Spinal cord (tissue), 10 donors: Measurements from ENCODE around the gene RAB17. TPM values are rescaled to one million over a fixed set of nuclear protein-coding genes. Genes with fewer than 3 reads are reported as not detected.

ENCODE experiments used
- DNase-seq, 6 donors: peaks; one replicate each; pipeline versions ENCODE4 v3.0.0 to v3.0.0-alpha.2; 2013 to 2015; ENCODE audit warnings: low spot score in 6 of 6, low read depth in 4 of 6
- H3K27ac ChIP-seq: one replicate; pipeline ENCODE4 v1.5.1; 2013; ENCODE audit warnings: low read depth, low read length, control low read depth
- H3K27me3 ChIP-seq: one replicate; pipeline ENCODE4 v1.6.1; 2013; ENCODE audit warnings: low read length; ENCODE audit not compliant: control insufficient read depth, insufficient read depth
- H3K36me3 ChIP-seq: one replicate; pipeline ENCODE4 v1.6.1; 2013; ENCODE audit warnings: low read length; ENCODE audit not compliant: control insufficient read depth, insufficient read depth
- H3K4me1 ChIP-seq: one replicate; pipeline ENCODE4 v1.6.1; 2013; ENCODE audit warnings: low read length; ENCODE audit not compliant: control insufficient read depth, insufficient read depth
- H3K4me3 ChIP-seq: one replicate; pipeline ENCODE4 v1.5.1; 2013; ENCODE audit warnings: low read depth, low read length, control low read depth
- H3K9me3 ChIP-seq: one replicate; pipeline ENCODE4 v1.6.1; 2013; ENCODE audit warnings: low read length; ENCODE audit not compliant: control insufficient read depth, insufficient read depth
- WGBS: methylation state at CpG from one replicate; pipeline ENCODE4 v1.1.5; 2013; ENCODE audit warnings: missing lambda C conversion rate; ENCODE audit not compliant: insufficient coverage; 5-methylcytosine and 5-hydroxymethylcytosine counted together
- polyA plus RNA-seq, 2 donors: library from polyadenylated mRNA; unstranded; fragments of 120-200 nt; gene quantifications; one replicate each; pipeline ENCODE4 v1.2.1, GENCODE V29; 2013; ENCODE audit not compliant: insufficient read length in 2 of 2
- total RNA-seq, 2 donors: library from RNA; depleted of rRNA in 1 of 2; stranded (reverse); fragments of 120-200 nt in 1 of 2; fragments of >200 nt in 1 of 2; gene quantifications; one replicate each; pipeline versions ENCODE4 v1.2.3 to v1.2.4, GENCODE V29; 2013 to 2014
- donor health status: healthy.

RAB17 gene
- total and polyA plus RNA-seq, 4 donors: 0.38 to 4.2 (median 1.9) TPM

DNA sequence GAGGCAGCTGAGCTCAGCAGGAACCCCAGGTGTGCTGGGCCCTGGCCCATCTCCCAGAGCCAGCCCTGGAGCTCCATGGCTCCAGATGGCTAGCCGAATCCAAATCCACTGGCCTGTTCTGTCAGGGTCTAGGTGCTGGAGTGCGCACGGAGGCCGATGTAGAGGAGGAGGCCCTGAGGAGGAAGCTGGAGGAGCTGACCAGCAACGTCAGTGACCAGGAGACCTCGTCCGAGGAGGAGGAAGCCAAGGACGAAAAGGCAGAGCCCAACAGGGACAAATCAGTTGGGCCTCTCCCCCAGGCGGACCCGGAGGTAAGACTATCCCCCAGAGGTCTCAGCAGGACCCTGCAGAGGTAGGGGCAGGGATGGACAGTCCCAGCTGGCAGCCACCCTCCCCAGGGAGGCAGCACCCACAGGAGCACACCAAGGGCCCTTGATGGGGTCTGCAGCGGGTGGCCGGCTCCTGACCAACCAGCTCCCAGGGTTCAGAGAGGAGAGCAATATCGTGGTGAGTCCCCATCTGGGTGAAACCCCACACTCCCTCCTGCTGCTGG, 50.2 kb downstream of the RAB17 start:
- DNase-seq: no peak
- Histone ChIP-seq H3K27me3 (no peaks in the 10 kb centered on the region), H3K9me3 (no peaks in the 10 kb centered on the region), H3K36me3 (no peaks in the 10 kb centered on the region), H3K27ac (no peak overlapping the region), H3K4me1 (peaks cover 14% of the 10 kb centered on the region), H3K4me3 (no peak overlapping the region)
- WGBS: 91% methylated on average over 12 of the region's 13 CpGs

DNA sequence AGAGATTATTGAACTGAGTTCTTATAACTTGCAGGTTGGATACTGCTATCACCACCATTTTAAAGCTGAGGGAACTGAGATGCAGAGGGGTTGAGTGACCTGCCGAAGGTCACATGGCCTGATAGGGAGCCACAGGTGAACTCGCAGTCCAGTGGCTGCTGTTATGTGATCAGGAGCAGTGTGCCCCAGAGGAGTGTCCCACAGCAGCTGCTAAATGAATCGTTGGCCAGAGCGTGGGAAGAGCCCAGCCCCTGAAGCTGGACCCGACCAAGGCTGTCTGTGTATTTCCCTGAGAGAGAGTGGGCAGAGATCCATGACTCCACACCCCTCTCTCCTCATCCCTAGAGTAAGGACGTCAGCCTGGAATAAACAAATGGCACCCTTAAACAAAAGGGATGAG, 50.9 kb downstream of the RAB17 start:
- DNase-seq: no peak
- 75% methylated on average over 3 of the region's 6 CpGs for WGBS
- no peaks in the 10 kb centered on the region for H3K27me3 ChIP-seq
- H3K27ac ChIP-seq: no peak overlapping the region
- no peaks in the 10 kb centered on the region for H3K36me3 ChIP-seq
- H3K4me1 ChIP-seq: peaks cover 14% of the 10 kb centered on the region
- no peaks in the 10 kb centered on the region for H3K9me3 ChIP-seq
- no peak overlapping the region for H3K4me3 ChIP-seq

DNA sequence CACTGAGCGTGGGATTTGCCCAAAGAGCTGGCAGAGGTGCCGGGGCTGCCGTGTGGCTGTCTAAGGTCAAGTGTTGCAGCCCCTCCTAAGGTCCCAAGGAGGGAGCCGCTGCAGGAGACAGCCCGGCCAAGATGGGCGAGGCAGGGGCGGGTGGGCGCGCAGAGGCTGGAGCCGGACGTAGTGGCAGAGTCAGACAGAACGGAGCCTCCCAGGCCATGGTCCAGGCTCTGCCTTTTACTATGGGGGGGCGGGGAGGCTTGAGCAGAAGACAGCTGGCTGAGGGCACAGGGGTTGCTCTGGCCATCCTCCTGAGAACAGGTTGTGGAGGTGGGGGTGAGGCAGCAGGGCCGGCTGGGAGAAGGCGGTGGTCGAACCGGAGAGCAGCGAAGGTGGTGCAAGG, 51.6 kb downstream of the RAB17 start:
- Histone ChIP-seq H3K27me3 (no peaks in the 10 kb centered on the region), H3K4me3 (no peak overlapping the region), H3K9me3 (no peaks in the 10 kb centered on the region), H3K4me1 (peaks cover 14% of the 10 kb centered on the region), H3K27ac (no peak overlapping the region), H3K36me3 (no peaks in the 10 kb centered on the region)
- DNase-seq: no peak
- 91% methylated on average over 18 of the region's 18 CpGs for WGBS

DNA sequence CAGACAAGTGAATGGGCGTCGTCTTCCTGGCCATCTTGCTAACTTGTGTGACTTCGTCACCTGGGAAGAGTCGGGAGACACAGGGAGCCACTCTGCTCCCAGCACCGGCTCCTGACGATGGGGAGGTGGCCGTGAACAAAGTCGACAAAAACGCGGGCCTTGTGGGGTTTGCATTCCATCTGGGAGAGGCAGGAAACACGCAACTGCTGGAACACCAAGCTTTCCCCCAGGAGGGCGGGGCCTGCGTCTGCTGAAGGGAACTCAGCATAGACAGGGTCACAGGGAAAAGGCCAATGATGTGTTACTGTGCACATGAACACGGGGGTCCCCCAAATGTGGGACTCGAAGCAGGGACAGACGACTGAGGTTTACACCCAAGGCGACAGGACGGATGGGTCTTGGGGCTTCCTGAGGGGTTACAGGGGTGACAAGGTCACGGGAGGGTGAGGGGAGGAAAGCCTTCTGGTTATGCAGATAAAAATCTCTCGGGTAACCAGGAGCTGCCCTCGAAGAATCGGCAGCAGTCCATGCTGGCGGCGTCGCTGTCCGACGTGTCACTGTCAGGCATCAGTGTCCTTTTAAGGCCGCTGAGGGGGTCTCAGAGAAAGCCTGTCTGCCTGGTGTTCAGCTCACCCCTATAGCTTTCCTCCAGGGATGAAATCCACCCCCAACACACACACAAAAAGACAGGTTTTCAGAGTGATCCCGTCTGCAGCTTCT, 52.4 kb downstream of the RAB17 start:
- no peak overlapping the region for H3K4me3 ChIP-seq
- H3K4me1 ChIP-seq: peaks cover 14% of the 10 kb centered on the region
- H3K9me3 ChIP-seq: no peaks in the 10 kb centered on the region
- no peaks in the 10 kb centered on the region for H3K27me3 ChIP-seq
- no peak for DNase-seq
- no peak overlapping the region for H3K27ac ChIP-seq
- WGBS: 68% methylated on average over 28 of the region's 29 CpGs
- H3K36me3 ChIP-seq: no peaks in the 10 kb centered on the region

DNA sequence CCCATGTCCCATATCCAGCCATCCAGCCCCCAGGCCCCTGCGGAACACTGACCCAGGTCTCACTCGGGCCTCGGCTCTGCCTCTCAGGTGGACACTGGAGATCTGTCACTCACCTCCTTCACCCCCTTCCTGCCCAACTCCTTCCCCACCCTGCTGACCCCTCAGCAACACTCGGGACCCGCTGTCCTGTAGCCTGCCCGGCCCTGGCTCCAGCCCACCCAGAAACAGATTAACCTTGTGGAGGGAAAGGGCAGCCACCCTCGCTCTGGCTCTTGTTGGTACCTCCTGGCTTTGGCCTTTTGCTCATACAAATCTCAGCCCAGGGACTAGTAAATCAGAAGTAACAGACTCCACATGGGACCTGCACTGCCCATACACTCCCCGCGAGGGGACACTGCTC, 53.9 kb downstream of the RAB17 start:
- no peak for DNase-seq
- Histone ChIP-seq H3K4me1 (peaks cover 14% of the 10 kb centered on the region), H3K36me3 (no peaks in the 10 kb centered on the region), H3K27ac (no peak overlapping the region), H3K9me3 (no peaks in the 10 kb centered on the region), H3K4me3 (no peak overlapping the region), H3K27me3 (no peaks in the 10 kb centered on the region)
- 89% methylated on average over 9 of the region's 9 CpGs for WGBS

DNA sequence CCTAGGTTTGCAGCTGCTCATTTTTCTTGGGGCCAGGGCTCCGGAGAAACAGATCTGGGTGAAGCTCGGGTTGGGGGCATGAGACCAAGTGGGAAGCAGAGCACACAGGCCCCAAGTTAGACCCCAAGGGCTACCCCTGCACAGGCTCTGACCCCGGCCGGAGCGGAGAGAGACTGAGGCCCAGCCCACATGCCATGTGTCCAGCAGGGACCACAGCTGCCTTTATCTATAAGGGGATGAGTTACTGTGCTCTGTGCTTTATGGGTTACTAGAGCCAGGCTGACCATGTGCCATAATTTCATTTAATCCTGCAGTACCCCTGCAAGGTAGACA, 54.5 kb downstream of the RAB17 start:
- DNase-seq: no peak
- H3K9me3 ChIP-seq: no peaks in the 10 kb centered on the region
- H3K36me3 ChIP-seq: no peaks in the 10 kb centered on the region
- H3K27ac ChIP-seq: no peak overlapping the region
- WGBS: 81% methylated on average over 5 of the region's 5 CpGs
- no peak overlapping the region for H3K4me3 ChIP-seq
- H3K4me1 ChIP-seq: peaks cover 10% of the 10 kb centered on the region
- no peaks in the 10 kb centered on the region for H3K27me3 ChIP-seq

DNA sequence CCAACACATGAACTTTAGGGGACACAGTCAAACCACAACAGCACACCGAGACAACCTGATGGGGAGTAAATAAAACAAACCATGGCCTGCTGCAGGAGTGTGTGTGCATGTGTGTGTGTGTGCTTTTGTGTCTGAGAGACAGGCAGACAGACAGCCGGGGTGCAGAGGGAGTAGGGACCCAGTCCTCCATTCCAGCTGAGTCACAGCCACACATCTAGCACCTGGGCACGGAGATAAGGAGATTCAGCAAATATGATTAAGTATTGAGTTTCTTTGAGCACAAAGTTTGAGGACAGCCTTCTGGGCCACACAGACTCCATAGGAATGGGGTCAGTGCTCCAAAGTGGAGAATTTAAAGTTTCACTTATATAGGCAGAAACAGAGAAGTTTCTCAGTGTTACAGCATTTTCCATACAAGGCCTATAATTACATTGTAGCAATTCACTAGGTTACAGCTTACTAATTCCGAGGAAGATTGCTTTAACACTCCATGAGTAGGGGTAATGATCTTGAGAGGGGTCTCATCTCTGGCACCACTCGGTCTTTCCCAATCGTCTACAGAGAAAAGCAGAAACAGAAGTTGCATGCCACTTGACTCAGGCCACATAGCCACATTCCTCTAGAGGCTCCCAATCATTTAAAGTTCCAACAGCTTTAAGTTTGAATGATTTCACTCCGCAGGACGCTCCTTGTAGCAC, 55.0 kb downstream of the RAB17 start:
- WGBS: 89% methylated on average over 3 of the region's 8 CpGs
- no peaks in the 10 kb centered on the region for H3K27me3 ChIP-seq
- H3K9me3 ChIP-seq: no peaks in the 10 kb centered on the region
- peaks cover 7% of the 10 kb centered on the region for H3K4me1 ChIP-seq
- DNase-seq: no peak
- H3K4me3 ChIP-seq: no peak overlapping the region
- H3K27ac ChIP-seq: no peak overlapping the region
- H3K36me3 ChIP-seq: no peaks in the 10 kb centered on the region

DNA sequence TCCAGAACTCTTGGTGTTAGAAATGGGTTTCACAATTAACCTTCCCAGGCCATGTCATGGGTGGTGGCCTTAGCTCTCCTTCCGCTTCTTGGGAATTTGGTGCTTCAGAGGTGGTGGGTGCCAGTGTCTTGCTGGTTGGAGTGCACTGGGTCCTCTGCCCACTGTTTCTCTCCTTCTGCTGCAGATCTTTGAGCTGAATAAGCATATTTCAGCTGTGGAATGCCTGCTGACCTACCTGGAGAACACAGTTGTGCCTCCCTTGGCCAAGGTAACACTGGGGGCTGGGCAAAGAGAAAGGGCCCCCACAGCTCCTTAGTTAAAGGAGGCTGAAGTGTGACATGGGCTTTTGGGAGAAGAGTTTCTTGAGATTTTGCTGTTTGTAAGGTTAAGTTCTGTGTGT, 56.2 kb downstream of the RAB17 start:
- Histone ChIP-seq H3K9me3 (no peaks in the 10 kb centered on the region), H3K27ac (no peak overlapping the region), H3K4me3 (no peak overlapping the region), H3K4me1 (no peaks in the 10 kb centered on the region), H3K36me3 (no peaks in the 10 kb centered on the region), H3K27me3 (no peaks in the 10 kb centered on the region)
- DNase-seq: no peak
- WGBS: 100% methylated on average over 1 of the region's 1 CpG

DNA sequence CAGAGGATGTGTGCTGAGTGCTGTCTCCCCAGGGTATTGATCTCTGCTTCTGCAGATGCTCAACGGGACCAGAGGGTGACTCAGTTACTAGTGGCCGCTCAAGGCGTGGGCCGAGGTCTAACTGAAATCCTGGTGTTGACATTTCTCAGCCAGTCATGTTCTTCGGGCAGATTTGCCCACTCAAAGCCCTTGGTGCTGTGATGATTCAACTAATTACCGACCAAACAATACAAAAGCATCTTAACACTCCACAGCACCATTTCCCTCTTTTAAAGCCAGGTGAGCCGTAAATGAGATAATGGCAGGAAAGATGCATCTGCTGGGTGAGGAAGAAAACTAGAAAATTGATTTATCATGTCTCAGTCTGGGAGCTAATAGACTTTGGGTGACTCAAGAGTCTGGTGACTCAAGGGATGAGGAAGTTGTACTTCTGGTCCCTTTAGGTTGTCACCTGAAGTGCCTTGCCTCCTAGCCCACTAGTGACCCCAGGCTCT, 56.8 kb downstream of the RAB17 start:
- no peak overlapping the region for H3K4me3 ChIP-seq
- no peaks in the 10 kb centered on the region for H3K4me1 ChIP-seq
- H3K9me3 ChIP-seq: no peaks in the 10 kb centered on the region
- H3K36me3 ChIP-seq: no peaks in the 10 kb centered on the region
- no peak overlapping the region for H3K27ac ChIP-seq
- DNase-seq: no peak
- no peaks in the 10 kb centered on the region for H3K27me3 ChIP-seq
- 92% methylated on average over 6 of the region's 7 CpGs for WGBS

DNA sequence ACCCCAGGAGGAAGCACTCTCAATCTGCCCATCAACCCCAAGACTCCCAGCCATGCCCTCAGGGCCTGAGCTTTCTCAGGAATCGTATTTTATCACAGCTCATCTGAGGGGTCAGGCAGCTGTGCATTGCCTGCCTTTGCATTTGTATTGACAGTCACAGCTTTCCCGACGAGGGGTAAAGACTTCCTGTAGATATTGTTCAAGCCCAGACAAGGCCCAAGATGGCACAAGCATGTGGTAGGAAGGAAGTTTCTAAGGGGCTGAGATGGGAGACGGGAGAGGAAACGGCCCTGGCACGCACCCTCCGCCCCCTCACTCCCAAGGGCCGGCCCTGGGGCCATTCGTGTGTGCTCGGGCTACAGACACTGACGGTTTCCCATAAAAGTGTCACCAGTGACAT, 58.4 kb downstream of the RAB17 start:
- WGBS: no CpG with 5 or more reads among the region's 11 CpGs
- H3K36me3 ChIP-seq: no peaks in the 10 kb centered on the region
- DNase-seq: no peak
- no peak overlapping the region for H3K27ac ChIP-seq
- H3K4me1 ChIP-seq: no peaks in the 10 kb centered on the region
- H3K4me3 ChIP-seq: no peak overlapping the region
- no peaks in the 10 kb centered on the region for H3K9me3 ChIP-seq
- no peaks in the 10 kb centered on the region for H3K27me3 ChIP-seq
